Hepatocyte (in vitro differentiated cells): ENCODE measurements around the gene BDKRB1. TPM values are rescaled to one million over a fixed set of nuclear protein-coding genes. Genes with fewer than 3 reads are reported as not detected.

ENCODE experiments used
- DNase-seq: peaks from one replicate; pipeline ENCODE4 v3.0.0-alpha.2; 2016; ENCODE audit warnings: low spot score
- H2AFZ ChIP-seq: fragments of 200-600 bp; sonication (generic); 2 replicates; pipeline ENCODE4 v1.6.0; 2016; ENCODE audit warnings: antibody characterized with exemption, mild to moderate bottlenecking
- H3K27ac ChIP-seq: fragments of 200-600 bp; sonication (generic); 2 replicates; pipeline ENCODE4 v1.5.1; 2016; ENCODE audit warnings: mild to moderate bottlenecking
- H3K27me3 ChIP-seq: fragments of 200-600 bp; sonication (generic); 2 replicates; pipeline ENCODE4 v1.6.1; 2016
- H3K36me3 ChIP-seq: fragments of 200-600 bp; sonication (generic); replicated peaks from 2 replicates; pipeline ENCODE4 v1.5.1; 2016; ENCODE audit warnings: low read depth; ENCODE audit not compliant: insufficient read depth
- H3K4me1 ChIP-seq: fragments of 200-600 bp; sonication (generic); 2 replicates; pipeline ENCODE4 v1.5.1; 2016; ENCODE audit warnings: mild to moderate bottlenecking, moderate library complexity; ENCODE audit not compliant: insufficient read depth
- H3K4me2 ChIP-seq: fragments of 200-600 bp; sonication (generic); 2 replicates; pipeline ENCODE4 v1.6.0; 2016
- H3K4me3 ChIP-seq: fragments of 200-600 bp; sonication (generic); 2 replicates; pipeline ENCODE4 v1.5.1; 2016; ENCODE audit warnings: mild to moderate bottlenecking
- H3K79me2 ChIP-seq: fragments of 200-600 bp; sonication (generic); 2 replicates; pipeline ENCODE4 v1.6.0; 2017; ENCODE audit warnings: mild to moderate bottlenecking
- H3K9me2 ChIP-seq: fragments of 200-600 bp; sonication (generic); replicated peaks from 2 replicates; pipeline ENCODE4 v1.6.0; 2017; ENCODE audit warnings: mild to moderate bottlenecking; ENCODE audit not compliant: insufficient read depth
- H3K9me3 ChIP-seq: fragments of 200-600 bp; sonication (generic); 2 replicates; pipeline ENCODE4 v1.5.1; 2016; ENCODE audit warnings: low read depth, mild to moderate bottlenecking
- H4K20me1 ChIP-seq: fragments of 200-600 bp; sonication (generic); 2 replicates; pipeline ENCODE4 v1.6.0; 2016; ENCODE audit warnings: mild to moderate bottlenecking; ENCODE audit not compliant: insufficient read depth, poor library complexity, severe bottlenecking
- EZH2 ChIP-seq: fragments of 200-600 bp; sonication (generic); IDR thresholded peaks from 2 replicates; pipeline ENCODE4 v1.6.1; 2016; ENCODE audit warnings: antibody characterized with exemption, mild to moderate bottlenecking, borderline replicate concordance
- EZH2phosphoT487 ChIP-seq: fragments of 200-600 bp; sonication (generic); IDR thresholded peaks from one replicate; pipeline ENCODE4 v1.6.1; 2018; ENCODE audit warnings: antibody characterized with exemption, mild to moderate bottlenecking, low read depth, moderate library complexity; ENCODE audit not compliant: unreplicated experiment, severe bottlenecking
- WGBS: methylation state at CpG from one replicate; pipeline ENCODE4 v1.1.6; 2016; ENCODE audit warnings: low lambda C conversion rate; ENCODE audit errors: missing lambda C conversion rate; 5-methylcytosine and 5-hydroxymethylcytosine counted together
- polyA plus RNA-seq: library from polyadenylated mRNA; unstranded; fragments of >200 nt; fragmentation: Nextera tagmentation; extraction: Ambion mirVana; gene quantifications from 2 replicates; pipeline ENCODE4 v1.2.1, GENCODE V29; 2016
- total RNA-seq: library from RNA; depleted of rRNA; stranded (reverse); fragments of >200 nt; gene quantifications from 2 replicates; pipeline ENCODE4 v1.2.3, GENCODE V29; 2014
- TF ChIP-seq, protein P1 (sequence below): fragments of 200-600 bp; sonication (generic); IDR thresholded peaks from 2 replicates; pipeline ENCODE4 v1.5.1; 2016; ENCODE audit warnings: antibody characterized with exemption, mild to moderate bottlenecking; ENCODE audit not compliant: poor library complexity

The BDKRB1 gene
- total and polyA plus RNA-seq, 2 experiments from 2014 or later: 11.9 to 33.0 TPM

DNA sequence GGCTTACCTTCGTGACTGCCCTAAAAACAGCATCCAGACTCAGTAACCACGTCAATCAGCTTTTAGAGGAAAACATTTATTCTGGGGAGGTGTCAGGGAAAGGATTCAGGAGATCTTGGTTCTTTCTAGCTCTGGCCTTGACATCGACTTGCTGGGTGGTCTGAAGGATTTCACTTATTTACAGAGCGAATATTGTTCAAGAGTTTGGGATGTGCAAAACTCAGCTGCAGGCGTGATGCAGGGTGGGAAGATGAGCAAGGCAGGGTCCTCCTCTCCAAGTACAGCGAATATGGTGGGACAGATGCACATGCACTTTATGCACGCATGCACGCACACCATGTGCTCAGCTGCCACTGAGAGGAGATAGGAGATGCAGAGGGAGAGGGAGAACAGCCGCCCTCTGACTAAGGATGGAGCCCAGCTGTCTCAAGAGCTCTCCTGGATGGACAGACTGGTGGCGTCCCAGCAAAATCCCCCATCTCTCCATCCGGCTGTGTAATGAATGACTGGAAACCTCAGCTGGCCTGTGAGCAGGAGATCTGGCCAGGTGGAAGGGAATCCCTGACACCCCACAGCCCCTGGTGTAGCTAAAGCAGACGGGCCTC, 24.4 kb upstream of the BDKRB1 start:
- no peak overlapping the region for H3K4me3 ChIP-seq
- peaks cover 3% of the 10 kb centered on the region for H3K4me1 ChIP-seq
- no peaks in the 10 kb centered on the region for H3K27me3 ChIP-seq
- no peaks in the 10 kb centered on the region for H3K36me3 ChIP-seq
- no peaks in the 10 kb centered on the region for H3K9me3 ChIP-seq
- H3K4me2 ChIP-seq: no peak overlapping the region
- H3K27ac ChIP-seq: peak overlapping the region; percentile 43
- WGBS: 77% methylated on average over 12 of the region's 12 CpGs
- no peaks in the 10 kb centered on the region for H4K20me1 ChIP-seq
- TF ChIP-seq EZH2phosphoT487: no peak
- TF ChIP-seq, protein P1, sequence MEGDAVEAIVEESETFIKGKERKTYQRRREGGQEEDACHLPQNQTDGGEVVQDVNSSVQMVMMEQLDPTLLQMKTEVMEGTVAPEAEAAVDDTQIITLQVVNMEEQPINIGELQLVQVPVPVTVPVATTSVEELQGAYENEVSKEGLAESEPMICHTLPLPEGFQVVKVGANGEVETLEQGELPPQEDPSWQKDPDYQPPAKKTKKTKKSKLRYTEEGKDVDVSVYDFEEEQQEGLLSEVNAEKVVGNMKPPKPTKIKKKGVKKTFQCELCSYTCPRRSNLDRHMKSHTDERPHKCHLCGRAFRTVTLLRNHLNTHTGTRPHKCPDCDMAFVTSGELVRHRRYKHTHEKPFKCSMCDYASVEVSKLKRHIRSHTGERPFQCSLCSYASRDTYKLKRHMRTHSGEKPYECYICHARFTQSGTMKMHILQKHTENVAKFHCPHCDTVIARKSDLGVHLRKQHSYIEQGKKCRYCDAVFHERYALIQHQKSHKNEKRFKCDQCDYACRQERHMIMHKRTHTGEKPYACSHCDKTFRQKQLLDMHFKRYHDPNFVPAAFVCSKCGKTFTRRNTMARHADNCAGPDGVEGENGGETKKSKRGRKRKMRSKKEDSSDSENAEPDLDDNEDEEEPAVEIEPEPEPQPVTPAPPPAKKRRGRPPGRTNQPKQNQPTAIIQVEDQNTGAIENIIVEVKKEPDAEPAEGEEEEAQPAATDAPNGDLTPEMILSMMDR: no peak
- no peak for TF ChIP-seq EZH2
- no peaks in the 10 kb centered on the region for H3K9me2 ChIP-seq
- H2AFZ ChIP-seq: no peak overlapping the region
- no peaks in the 10 kb centered on the region for H3K79me2 ChIP-seq
- DNase-seq: no peak

DNA sequence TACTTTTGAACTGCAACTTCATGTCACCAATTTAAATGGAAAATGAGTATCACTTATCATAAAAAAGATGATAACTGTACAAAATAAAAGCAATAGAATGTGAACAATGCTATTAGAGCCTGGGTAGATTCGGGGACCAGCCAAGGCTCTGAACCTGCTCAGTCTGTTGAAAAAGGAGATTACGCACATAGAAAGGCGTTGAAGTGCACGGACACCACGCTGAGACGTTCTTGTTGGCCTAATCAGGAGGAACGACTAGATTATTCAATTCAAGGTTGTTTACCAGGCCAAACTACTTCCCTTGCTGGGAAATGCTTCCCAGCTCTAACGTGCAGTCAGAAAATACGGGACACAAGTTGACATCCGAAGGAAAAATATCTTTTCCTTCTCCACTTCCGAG, 23.5 kb upstream of the BDKRB1 start:
- no peak overlapping the region for H2AFZ ChIP-seq
- H3K4me3 ChIP-seq: no peak overlapping the region
- H3K9me3 ChIP-seq: no peaks in the 10 kb centered on the region
- H3K4me1 ChIP-seq: peaks cover 3% of the 10 kb centered on the region
- H3K9me2 ChIP-seq: no peaks in the 10 kb centered on the region
- WGBS: 92% methylated on average over 11 of the region's 11 CpGs
- H3K79me2 ChIP-seq: no peaks in the 10 kb centered on the region
- DNase-seq: no peak
- H3K36me3 ChIP-seq: no peaks in the 10 kb centered on the region
- no peak overlapping the region for H3K27ac ChIP-seq
- H4K20me1 ChIP-seq: no peaks in the 10 kb centered on the region
- H3K4me2 ChIP-seq: no peak overlapping the region
- TF ChIP-seq EZH2: no peak
- TF ChIP-seq, protein P1: no peak
- TF ChIP-seq EZH2phosphoT487: no peak
- no peaks in the 10 kb centered on the region for H3K27me3 ChIP-seq

DNA sequence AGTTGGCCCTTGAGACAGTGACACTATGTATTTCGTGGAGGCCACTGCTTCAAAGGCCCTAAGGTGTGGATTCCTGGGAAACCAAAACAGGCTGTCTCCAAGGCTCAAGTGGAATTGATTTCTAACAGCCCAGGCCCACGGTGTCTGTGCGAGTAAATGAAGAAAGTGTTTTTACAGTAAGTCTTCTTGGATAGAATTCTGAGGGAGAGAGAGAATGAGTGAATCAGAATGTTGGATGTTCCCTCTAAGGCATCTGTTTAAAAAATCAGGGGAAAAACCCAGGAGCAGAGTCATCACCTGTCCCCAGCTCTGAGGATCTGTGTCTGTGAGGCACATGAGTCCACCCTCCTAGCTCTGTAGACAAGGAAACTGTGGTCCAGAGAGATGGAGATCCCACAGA, 22.3 kb upstream of the BDKRB1 start:
- no peaks in the 10 kb centered on the region for H3K27me3 ChIP-seq
- no peak for DNase-seq
- H2AFZ ChIP-seq: no peak overlapping the region
- no peaks in the 10 kb centered on the region for H3K79me2 ChIP-seq
- H4K20me1 ChIP-seq: no peaks in the 10 kb centered on the region
- no peak overlapping the region for H3K4me2 ChIP-seq
- no peaks in the 10 kb centered on the region for H3K9me3 ChIP-seq
- WGBS: 74% methylated on average over 3 of the region's 3 CpGs
- no peaks in the 10 kb centered on the region for H3K36me3 ChIP-seq
- no peak overlapping the region for H3K27ac ChIP-seq
- H3K9me2 ChIP-seq: no peaks in the 10 kb centered on the region
- peaks cover 5% of the 10 kb centered on the region for H3K4me1 ChIP-seq
- no peak overlapping the region for H3K4me3 ChIP-seq
- TF ChIP-seq, protein P1: no peak
- TF ChIP-seq EZH2 (no peak), EZH2phosphoT487 (no peak)
